ENCODE data around the gene CDH5.

The CDH5 gene

GRCh38 chr16:66383551-66383950 is 17.1 kb downstream of the CDH5 start:
- Histone ChIP-seq H4K91ac (ENCODE audit: low read depth, low read length, poor library complexity) (no peak overlapping the region), H3K14ac (ENCODE audit: low read length) (no peak overlapping the region), H3K23ac (ENCODE audit: low read depth, low read length, poor library complexity) (no peak overlapping the region), H2BK15ac (ENCODE audit: low read length) (peak overlapping the region; percentile 81), H4K8ac (ENCODE audit: low read depth, low read length) (no peak overlapping the region), H3K79me1 (ENCODE audit: low read depth, low read length) (no peaks in the 10 kb centered on the region), H2BK5ac (ENCODE audit: low read length) (peak overlapping the region; percentile 42), H3K4ac (ENCODE audit: low read length) (no peak overlapping the region), H3K27me3 (ENCODE audit: control insufficient read depth in 3 of 3, insufficient read depth in 3 of 3, low read depth in 1 of 3, low read length in 3 of 3) (peaks cover 0 to 2% (median 0%) of the 10 kb centered on the region in 3 experiments), H2AFZ (ENCODE audit: low read length) (no peak overlapping the region), H3K4me2 (ENCODE audit: insufficient read depth, low read length, poor library complexity, severe bottlenecking) (no peak overlapping the region), H3K4me3 (ENCODE audit: low read length in 2 of 2) (no peak overlapping the region), H3K9ac (ENCODE audit: low read depth, low read length, poor library complexity) (no peak overlapping the region), H3K36me3 (replicated peaks in 1 of 2; ENCODE audit: control insufficient read depth in 2 of 2, insufficient read depth in 2 of 2, low read length in 2 of 2) (no peaks in the 10 kb centered on the region), H2AK5ac (ENCODE audit: low read depth, low read length) (no peak overlapping the region), H3K27ac (replicated peaks; ENCODE audit: low read length) (no peak overlapping the region), H3K9me3 (replicated peaks in 1 of 2; ENCODE audit: control insufficient read depth in 2 of 2, insufficient read depth in 1 of 2, low read depth in 1 of 2, low read length in 2 of 2) (no peaks in the 10 kb centered on the region), H3K4me1 (ENCODE audit: control insufficient read depth in 2 of 2, insufficient read depth in 1 of 2, low read depth in 1 of 2, low read length in 2 of 2) (peaks cover 5 to 6% of the 10 kb centered on the region in 2 donors), H2BK12ac (ENCODE audit: low read length) (peak overlapping the region; percentile 76), H2BK120ac (ENCODE audit: low read depth, low read length) (peak overlapping the region; percentile 33), H3K18ac (ENCODE audit: low read length) (peak overlapping the region; percentile 80)
- DNase-seq (ENCODE audit: low spot score) = no peak
- no CpG with 5 or more reads among the region's 4 CpGs for WGBS, 2 donors (ENCODE audit: extremely low coverage in 2 of 2, insufficient read length in 2 of 2, insufficient replicate concordance in 1 of 2)

GRCh38 chr16:66385415-66385814 is 18.9 kb downstream of the CDH5 start:
- WGBS, 2 donors (ENCODE audit: extremely low coverage in 2 of 2, insufficient read length in 2 of 2, insufficient replicate concordance in 1 of 2) = no CpG with 5 or more reads among the region's 4 CpGs
- no peak overlapping the region for H3K23ac ChIP-seq (ENCODE audit: low read depth, low read length, poor library complexity)
- H4K8ac ChIP-seq (ENCODE audit: low read depth, low read length) = no peak overlapping the region
- H3K4me2 ChIP-seq (ENCODE audit: insufficient read depth, low read length, poor library complexity, severe bottlenecking) = no peak overlapping the region
- H2BK15ac ChIP-seq (ENCODE audit: low read length) = no peak overlapping the region
- no peak overlapping the region for H2BK5ac ChIP-seq (ENCODE audit: low read length)
- H3K79me1 ChIP-seq (ENCODE audit: low read depth, low read length) = no peaks in the 10 kb centered on the region
- peaks cover 5 to 6% of the 10 kb centered on the region in 2 donors for H3K4me1 ChIP-seq (ENCODE audit: control insufficient read depth in 2 of 2, insufficient read depth in 1 of 2, low read depth in 1 of 2, low read length in 2 of 2)
- peaks cover 0 to 2% (median 0%) of the 10 kb centered on the region in 3 experiments for H3K27me3 ChIP-seq (ENCODE audit: control insufficient read depth in 3 of 3, insufficient read depth in 3 of 3, low read depth in 1 of 3, low read length in 3 of 3)
- H3K36me3 ChIP-seq (replicated peaks in 1 of 2; ENCODE audit: control insufficient read depth in 2 of 2, insufficient read depth in 2 of 2, low read length in 2 of 2) = no peaks in the 10 kb centered on the region
- no peak overlapping the region for H2BK12ac ChIP-seq (ENCODE audit: low read length)
- H3K9ac ChIP-seq (ENCODE audit: low read depth, low read length, poor library complexity) = no peak overlapping the region
- H3K9me3 ChIP-seq (replicated peaks in 1 of 2; ENCODE audit: control insufficient read depth in 2 of 2, insufficient read depth in 1 of 2, low read depth in 1 of 2, low read length in 2 of 2) = no peaks in the 10 kb centered on the region
- H3K14ac ChIP-seq (ENCODE audit: low read length) = no peak overlapping the region
- no peak overlapping the region for H3K27ac ChIP-seq (replicated peaks; ENCODE audit: low read length)
- H3K18ac ChIP-seq (ENCODE audit: low read length) = no peak overlapping the region
- H2AK5ac ChIP-seq (ENCODE audit: low read depth, low read length) = no peak overlapping the region
- no peak overlapping the region for H2AFZ ChIP-seq (ENCODE audit: low read length)
- no peak overlapping the region for H4K91ac ChIP-seq (ENCODE audit: low read depth, low read length, poor library complexity)
- no peak overlapping the region for H2BK120ac ChIP-seq (ENCODE audit: low read depth, low read length)
- no peak overlapping the region for H3K4me3 ChIP-seq (ENCODE audit: low read length in 2 of 2)
- H3K4ac ChIP-seq (ENCODE audit: low read length) = no peak overlapping the region
- no peak for DNase-seq (ENCODE audit: low spot score)

- Histone ChIP-seq H3K36me3 (replicated peaks in 1 of 2; ENCODE audit: control insufficient read depth in 2 of 2, insufficient read depth in 2 of 2, low read length in 2 of 2) (no peaks in the 10 kb centered on the region), H3K4me1 (ENCODE audit: control insufficient read depth in 2 of 2, insufficient read depth in 1 of 2, low read depth in 1 of 2, low read length in 2 of 2) (peaks cover 5 to 6% of the 10 kb centered on the region in 2 donors), H2AK5ac (ENCODE audit: low read depth, low read length) (no peak overlapping the region), H2BK15ac (ENCODE audit: low read length) (no peak overlapping the region), H3K18ac (ENCODE audit: low read length) (no peak overlapping the region), H4K8ac (ENCODE audit: low read depth, low read length) (no peak overlapping the region), H3K27ac (replicated peaks; ENCODE audit: low read length) (no peak overlapping the region), H2BK120ac (ENCODE audit: low read depth, low read length) (no peak overlapping the region), H2BK12ac (ENCODE audit: low read length) (no peak overlapping the region), H3K23ac (ENCODE audit: low read depth, low read length, poor library complexity) (no peak overlapping the region), H2BK5ac (ENCODE audit: low read length) (peak overlapping the region; percentile 2), H3K4me3 (ENCODE audit: low read length in 2 of 2) (no peak overlapping the region), H2AFZ (ENCODE audit: low read length) (no peak overlapping the region), H3K27me3 (ENCODE audit: control insufficient read depth in 3 of 3, insufficient read depth in 3 of 3, low read depth in 1 of 3, low read length in 3 of 3) (peaks cover 0 to 2% (median 0%) of the 10 kb centered on the region in 3 experiments), H3K79me1 (ENCODE audit: low read depth, low read length) (no peaks in the 10 kb centered on the region), H4K91ac (ENCODE audit: low read depth, low read length, poor library complexity) (no peak overlapping the region), H3K9me3 (replicated peaks in 1 of 2; ENCODE audit: control insufficient read depth in 2 of 2, insufficient read depth in 1 of 2, low read depth in 1 of 2, low read length in 2 of 2) (no peaks in the 10 kb centered on the region), H3K9ac (ENCODE audit: low read depth, low read length, poor library complexity) (no peak overlapping the region), H3K4ac (ENCODE audit: low read length) (no peak overlapping the region), H3K4me2 (ENCODE audit: insufficient read depth, low read length, poor library complexity, severe bottlenecking) (no peak overlapping the region), H3K14ac (ENCODE audit: low read length) (no peak overlapping the region)
- no CpG with 5 or more reads among the region's 20 CpGs for WGBS, 2 donors (ENCODE audit: extremely low coverage in 2 of 2, insufficient read length in 2 of 2, insufficient replicate concordance in 1 of 2)
- no peak for DNase-seq (ENCODE audit: low spot score)
These were observed 20.4 kb downstream of the CDH5 start for GRCh38 chr16:66386629-66387622.

GRCh38 chr16:66387817-66388332 is 21.4 kb downstream of the CDH5 start:
- WGBS, 2 donors (ENCODE audit: extremely low coverage in 2 of 2, insufficient read length in 2 of 2, insufficient replicate concordance in 1 of 2) = no CpG with 5 or more reads among the region's 2 CpGs
- no peak overlapping the region for H2BK120ac ChIP-seq (ENCODE audit: low read depth, low read length)
- no peak overlapping the region for H3K18ac ChIP-seq (ENCODE audit: low read length)
- H3K27ac ChIP-seq (replicated peaks; ENCODE audit: low read length) = no peak overlapping the region
- H2AFZ ChIP-seq (ENCODE audit: low read length) = no peak overlapping the region
- H2BK15ac ChIP-seq (ENCODE audit: low read length) = no peak overlapping the region
- H3K4me3 ChIP-seq (ENCODE audit: low read length in 2 of 2) = no peak overlapping the region
- DNase-seq (ENCODE audit: low spot score) = no peak
- no peaks in the 10 kb centered on the region for H3K9me3 ChIP-seq (replicated peaks in 1 of 2; ENCODE audit: control insufficient read depth in 2 of 2, insufficient read depth in 1 of 2, low read depth in 1 of 2, low read length in 2 of 2)
- no peak overlapping the region for H3K23ac ChIP-seq (ENCODE audit: low read depth, low read length, poor library complexity)
- H3K27me3 ChIP-seq (ENCODE audit: control insufficient read depth in 3 of 3, insufficient read depth in 3 of 3, low read depth in 1 of 3, low read length in 3 of 3) = peaks cover 0 to 2% (median 0%) of the 10 kb centered on the region in 3 experiments
- no peak overlapping the region for H3K4ac ChIP-seq (ENCODE audit: low read length)
- peaks cover under 1 to 4% of the 10 kb centered on the region in 2 donors for H3K4me1 ChIP-seq (ENCODE audit: control insufficient read depth in 2 of 2, insufficient read depth in 1 of 2, low read depth in 1 of 2, low read length in 2 of 2)
- H2BK12ac ChIP-seq (ENCODE audit: low read length) = no peak overlapping the region
- no peak overlapping the region for H3K9ac ChIP-seq (ENCODE audit: low read depth, low read length, poor library complexity)
- peak overlapping the region; percentile 2 for H2BK5ac ChIP-seq (ENCODE audit: low read length)
- H3K14ac ChIP-seq (ENCODE audit: low read length) = no peak overlapping the region
- H2AK5ac ChIP-seq (ENCODE audit: low read depth, low read length) = no peak overlapping the region
- no peak overlapping the region for H4K8ac ChIP-seq (ENCODE audit: low read depth, low read length)
- no peaks in the 10 kb centered on the region for H3K36me3 ChIP-seq (replicated peaks in 1 of 2; ENCODE audit: control insufficient read depth in 2 of 2, insufficient read depth in 2 of 2, low read length in 2 of 2)
- H3K79me1 ChIP-seq (ENCODE audit: low read depth, low read length) = no peaks in the 10 kb centered on the region
- peak overlapping the region; percentile 31 for H4K91ac ChIP-seq (ENCODE audit: low read depth, low read length, poor library complexity)
- no peak overlapping the region for H3K4me2 ChIP-seq (ENCODE audit: insufficient read depth, low read length, poor library complexity, severe bottlenecking)

All from neuronal stem cell (in vitro differentiated cells).